ENCODE data around the gene DRAM1.

- TF ChIP-seq RAD21 (IDR thresholded peaks at IDR 0.05; ENCODE audit: low read depth), result no peak
- no peak for TF ChIP-seq REST (IDR thresholded peaks at IDR 0.05; ENCODE audit: low read depth)
- TF ChIP-seq NFIC (IDR thresholded peaks at IDR 0.05), result no peak
- no peak for TF ChIP-seq TAF1 (IDR thresholded peaks at IDR 0.05; ENCODE audit: low read depth)
Measured at GRCh38 chr12:101939306-101939705, 61.9 kb downstream of the DRAM1 start.

All from Ishikawa (cell line).